ENCODE data around the gene PMPCA. TPM values are rescaled to one million over a fixed set of nuclear protein-coding genes. Genes with fewer than 3 reads are reported as not detected.

PMPCA gene
- 80.9 TPM for total RNA-seq
- long read RNA-seq, transcript PMPCA-201 (13 exons, 2,174 nt): major isoform, 252 of 278 reads
- long read RNA-seq, partial matches to known transcripts: 16 of 278 reads
- long read RNA-seq, other reads (novel, unspliced or antisense): 9 of 278 reads

GRCh38 chr9:136410500-136411287 is at the start of gene PMPCA, which contains the start of gene ENTR1:
PMPCA (plus strand) TSS chr9:136410658; CDS start chr9:136410669, 11 bp downstream.
ENTR1 (minus strand) TSS chr9:136410614; CDS start chr9:136410397, 217 bp downstream.
- peak; percentile 93 for DNase-seq
- Histone ChIP-seq H3K27ac (replicated peaks) (peak within 1 kb of the TSS; percentile 88), H3K36me3 (peaks cover 57% of the 10 kb centered on the region), H3K4me1 (peaks cover 39% of the 10 kb centered on the region), H3K27me3 (ENCODE audit: low read depth) (no peaks in the 10 kb centered on the region), H3K4me3 (peak within 1 kb of the TSS; percentile 97), H3K9me3 (replicated peaks) (no peaks in the 10 kb centered on the region)
- no peak for TF ChIP-seq CTCF (IDR thresholded peaks at IDR 0.05; ENCODE audit: borderline replicate concordance)
- intact Hi-C loops (cut with micrococcal nuclease): no loop called here

- H3K4me1 ChIP-seq: peaks cover 50% of the 10 kb centered on the region
- TF ChIP-seq CTCF (IDR thresholded peaks at IDR 0.05; ENCODE audit: borderline replicate concordance): no peak
- H3K27ac ChIP-seq (replicated peaks): peak overlapping the region; percentile 99
- H3K27me3 ChIP-seq (ENCODE audit: low read depth): no peaks in the 10 kb centered on the region
- peaks cover 15% of the 10 kb centered on the region for H3K36me3 ChIP-seq
- H3K9me3 ChIP-seq (replicated peaks): no peaks in the 10 kb centered on the region
- DNase-seq: no peak
- H3K4me3 ChIP-seq: peak overlapping the region; percentile 81
- intact Hi-C loops (cut with micrococcal nuclease): no loop called here
These were observed 49.3 kb upstream of the PMPCA start for GRCh38 chr9:136361047-136361753.

- peak overlapping the region; percentile 99 for H3K27ac ChIP-seq (replicated peaks)
- peak; percentile 15 for TF ChIP-seq CTCF (IDR thresholded peaks at IDR 0.05; ENCODE audit: borderline replicate concordance)
- no peak for DNase-seq
- no peaks in the 10 kb centered on the region for H3K9me3 ChIP-seq (replicated peaks)
- peaks cover 8% of the 10 kb centered on the region for H3K36me3 ChIP-seq
- H3K4me1 ChIP-seq: peaks cover 43% of the 10 kb centered on the region
- no peaks in the 10 kb centered on the region for H3K27me3 ChIP-seq (ENCODE audit: low read depth)
- peak overlapping the region; percentile 81 for H3K4me3 ChIP-seq
- intact Hi-C loops (cut with micrococcal nuclease): no loop called here
These were observed 48.6 kb upstream of the PMPCA start for GRCh38 chr9:136361754-136362449.

GRCh38 chr9:136362450-136362784 is 48.0 kb upstream of the PMPCA start:
- no peak for DNase-seq
- Histone ChIP-seq H3K4me1 (peaks cover 43% of the 10 kb centered on the region), H3K27ac (replicated peaks) (peak overlapping the region; percentile 99), H3K36me3 (peaks cover 3% of the 10 kb centered on the region), H3K27me3 (ENCODE audit: low read depth) (no peaks in the 10 kb centered on the region), H3K9me3 (replicated peaks) (no peaks in the 10 kb centered on the region), H3K4me3 (peak overlapping the region; percentile 81)
- TF ChIP-seq CTCF (IDR thresholded peaks at IDR 0.05; ENCODE audit: borderline replicate concordance): no peak
- intact Hi-C loops (cut with micrococcal nuclease): no loop called here
